Endothelial cell of umbilical vein (primary cell): ENCODE data around the gene ADIPOR2. TPM values are rescaled to one million over a fixed set of nuclear protein-coding genes. Genes with fewer than 3 reads are reported as not detected.

Experiments used
- BruUV-seq: library from RNA; stranded (reverse); fragments of 400-500 nt; replicated peaks from 2 replicates; lab custom pipeline; 2021; lab: Mats Ljungman, UMichigan
- CTCF ChIA-PET: fragments of 300-600, 350-600 bp; sonication (Branson Sonifier 250); formaldehyde crosslinking; loops from one replicate; lab custom pipeline; 2021; ENCODE audit warnings: antibody characterized with exemption, inconsistent platforms; lab: Charles Lee
- POLR2A ChIA-PET: fragments of 300-600, 350-600 bp; sonication (Branson Sonifier 250); formaldehyde crosslinking; loops from one replicate; lab custom pipeline; 2021; ENCODE audit warnings: antibody characterized with exemption, inconsistent platforms; lab: Charles Lee
- DNase-seq: peaks from one replicate; pipeline ENCODE4 v3.0.0-alpha.2; 2011; ENCODE audit warnings: low read depth, low spot score
- FAIRE-seq: peaks from 2 replicates; lab custom pipeline; 2011; peaks lifted over from hg19 to GRCh38; lab: Jason Lieb, UNC
- H2AFZ ChIP-seq: 2 replicates; pipeline ENCODE4 v1.6.0; 2012; ENCODE audit warnings: low read depth, low read length, control low read depth, inconsistent platforms
- H3K27ac ChIP-seq: 2 replicates; pipeline ENCODE4 v1.5.1; 2011; ENCODE audit warnings: low read depth, mild to moderate bottlenecking, control low read depth, low read length, moderate library complexity; ENCODE audit not compliant: insufficient read depth
- H3K27me3 ChIP-seq, 2 experiments: 2 replicates each; pipeline versions ENCODE4 v1.6.0 to v1.6.1; 2011; ENCODE audit warnings: low read length in 2 of 2, mixed read lengths in 1 of 2; ENCODE audit not compliant: control insufficient read depth in 2 of 2, insufficient read depth in 2 of 2
- H3K36me3 ChIP-seq, 2 experiments: 2 replicates in 1 of 2; 3 replicates in 1 of 2; pipeline ENCODE4 v1.5.1; 2011; ENCODE audit warnings: low read length in 2 of 2, mild to moderate bottlenecking in 1 of 2, moderate library complexity in 1 of 2; ENCODE audit not compliant: control insufficient read depth in 2 of 2, insufficient read depth in 2 of 2; ENCODE audit errors: extremely low read depth in 1 of 2
- H3K4me1 ChIP-seq: 3 replicates; pipeline ENCODE4 v1.5.1; 2011; ENCODE audit warnings: mild to moderate bottlenecking, low read length; ENCODE audit not compliant: control insufficient read depth, insufficient read depth; ENCODE audit errors: extremely low read depth
- H3K4me2 ChIP-seq: 2 replicates; pipeline ENCODE4 v1.6.1; 2011; ENCODE audit warnings: low read length, control low read depth, mixed read lengths; ENCODE audit not compliant: insufficient read depth
- H3K4me3 ChIP-seq, 3 experiments: fragments of 200-600 bp in 1 of 3; sonication (generic), shearing (Covaris generic) in 1 of 3; replicated peaks in 1 of 3; 2 replicates each; pipeline ENCODE4 v1.5.1; 2011 to 2016; ENCODE audit warnings: control low read depth in 3 of 3, low read length in 3 of 3, mild to moderate bottlenecking in 2 of 3, inconsistent platforms in 1 of 3, low read depth in 1 of 3, moderate library complexity in 1 of 3; ENCODE audit not compliant: insufficient read depth in 1 of 3
- H3K79me2 ChIP-seq: 2 replicates; pipeline ENCODE4 v1.6.0; 2012; ENCODE audit warnings: low read length, inconsistent platforms; ENCODE audit not compliant: control insufficient read depth, insufficient read depth
- H3K9ac ChIP-seq: replicated peaks from 2 replicates; pipeline ENCODE3; 2011; ENCODE audit warnings: low read length, control low read depth; ENCODE audit not compliant: insufficient read depth; ENCODE audit errors: extremely low read depth
- H3K9me1 ChIP-seq: replicated peaks from 3 replicates; pipeline ENCODE4 v1.6.0; 2011; ENCODE audit warnings: mild to moderate bottlenecking, low read length; ENCODE audit not compliant: control insufficient read depth, insufficient read depth; ENCODE audit errors: extremely low read depth
- H3K9me3 ChIP-seq: replicated peaks from 2 replicates; pipeline ENCODE4 v1.5.1; 2012; ENCODE audit warnings: low read length, inconsistent platforms; ENCODE audit not compliant: control insufficient read depth, insufficient read depth
- H4K20me1 ChIP-seq: replicated peaks from 2 replicates; pipeline ENCODE3; 2011; ENCODE audit warnings: mild to moderate bottlenecking, low read length; ENCODE audit not compliant: control insufficient read depth, insufficient read depth; ENCODE audit errors: extremely low read depth
- EZH2 ChIP-seq: IDR thresholded peaks from 2 replicates; pipeline ENCODE4 v1.6.1; 2012; ENCODE audit warnings: borderline replicate concordance, low read depth, mild to moderate bottlenecking, moderate library complexity, low read length, inconsistent platforms; ENCODE audit not compliant: severe bottlenecking
- FOS ChIP-seq: IDR thresholded peaks from 2 replicates; pipeline ENCODE4 v1.6.1; 2011; ENCODE audit warnings: mild to moderate bottlenecking, low read length, moderate library complexity, borderline replicate concordance; ENCODE audit not compliant: insufficient read depth
- MAX ChIP-seq: IDR thresholded peaks from 2 replicates; pipeline ENCODE4 v1.6.1; 2011; ENCODE audit not compliant: insufficient read depth, insufficient read length
- POLR2AphosphoS5 ChIP-seq: IDR thresholded peaks from 2 replicates; pipeline ENCODE4 v1.6.1; 2012; ENCODE audit warnings: low read depth, mild to moderate bottlenecking, control low read depth, low read length, moderate library complexity; ENCODE audit not compliant: insufficient read depth
- dilution Hi-C: fragments of 300-500 bp; cut with MboI; formaldehyde crosslinking; loops from one replicate; pipeline ENCODE4 v1.15.0; 2019; ENCODE audit warnings: low sequenced_read_pairs; ENCODE audit not compliant: extremely low pct_ligation_motif_present
- intact Hi-C: fragments of 100-400 bp; cut with micrococcal nuclease; formaldehyde crosslinking; loops from one replicate; pipeline ENCODE4 v1.10.0; 2022
- polyA plus RNA-seq, 4 experiments: library from polyadenylated mRNA; depleted of rRNA in 3 of 4; stranded (reverse) in 3 of 4; unstranded in 1 of 4; fragments of >200 nt; gene quantifications; 2 replicates each; pipeline versions ENCODE4 v1.2.1 to v1.2.3, GENCODE V29; 2011 to 2012; ENCODE audit warnings: missing spikeins in 1 of 4
- total RNA-seq: library from RNA; stranded (reverse); gene quantifications from 2 replicates; pipeline ENCODE4 v1.2.3, GENCODE V29; 2021
- TF ChIP-seq, protein P1 (sequence below), 2 donors: IDR thresholded peaks; 1 replicate in 1 of 2; 2 replicates in 1 of 2; pipeline ENCODE4 v1.5.1; 2011; ENCODE audit warnings: low read length in 2 of 2, mild to moderate bottlenecking in 2 of 2, moderate library complexity in 2 of 2, control low read depth in 1 of 2, inconsistent platforms in 1 of 2, low read depth in 1 of 2; ENCODE audit not compliant: insufficient read depth in 1 of 2; ENCODE audit errors: extremely low read depth in 1 of 2

ADIPOR2 gene
- total and polyA plus RNA-seq, 2 donors (not counting 3 experiments of a cell fraction or from before 2014, with no cell fraction given): 22.5 to 57.3 TPM

- DNase-seq: peak; percentile 68
- Histone ChIP-seq H2AFZ (no peak overlapping the region), H3K27me3 (peaks cover 2 to 6% of the 10 kb centered on the region in 2 experiments), H4K20me1 (no peaks in the 10 kb centered on the region), H3K9ac (no peak overlapping the region), H3K4me1 (no peaks in the 10 kb centered on the region), H3K4me3 (no peak overlapping the region), H3K27ac (no peak overlapping the region), H3K79me2 (no peaks in the 10 kb centered on the region), H3K9me3 (no peaks in the 10 kb centered on the region), H3K36me3 (no peaks in the 10 kb centered on the region), H3K4me2 (no peak overlapping the region), H3K9me1 (no peaks in the 10 kb centered on the region)
- dilution Hi-C loops (no loop called here), intact Hi-C loops (no loop called here)
- FAIRE-seq: peak; percentile 35
- peak; percentile 24 for TF ChIP-seq EZH2
- no peak for TF ChIP-seq MAX
- ChIA-PET CTCF (interaction anchor here (0.7 to 1.0 kb wide), 3 partner anchors 18 to 178 kb away, joined by 3 read pairs; no protein-coding TSS in a partner anchor), POLR2A (no interaction called here)
- BruUV-seq: no TSS peak
Measured at GRCh38 chr12:1830981-1831963, 140.4 kb downstream of the ADIPOR2 start.

DNA sequence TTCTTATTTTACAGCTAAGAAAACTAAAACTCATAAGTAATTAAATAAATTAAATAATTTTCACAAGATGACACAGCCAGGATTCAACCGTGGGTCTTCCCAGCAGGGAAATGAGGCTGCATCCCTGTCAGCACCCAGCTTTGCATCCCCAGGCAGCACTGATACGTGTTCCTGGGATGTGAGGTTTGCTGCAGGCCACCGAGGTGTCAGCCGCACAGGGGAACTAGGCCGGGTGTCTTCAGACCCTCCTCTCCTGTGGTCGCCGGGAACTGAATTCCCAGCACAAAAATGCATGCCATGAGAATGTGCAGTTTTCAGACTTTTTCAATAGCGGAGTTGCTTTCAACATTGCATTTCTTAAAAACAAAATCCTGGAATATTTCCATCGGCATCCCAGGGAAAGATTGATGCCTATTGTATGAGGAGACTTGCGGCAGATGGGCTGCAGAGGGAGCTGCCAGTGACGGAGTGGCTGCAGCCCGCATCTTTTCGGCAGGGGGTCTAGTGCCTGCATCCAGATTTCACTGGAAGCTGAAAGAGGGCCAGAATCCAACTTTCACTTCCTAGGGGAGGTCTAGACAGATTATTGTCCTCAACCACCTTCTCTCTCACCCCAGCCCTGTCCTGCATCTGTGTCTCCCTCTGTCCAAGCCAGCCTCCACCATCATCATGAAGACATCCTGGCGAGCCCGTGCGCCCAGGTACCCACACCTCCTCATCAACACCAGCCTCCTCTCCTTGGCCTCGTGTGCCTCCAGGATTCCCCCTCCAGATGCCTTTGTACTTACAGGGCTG lies 142.1 kb downstream of the ADIPOR2 start:
- no peak overlapping the region for H3K27ac ChIP-seq
- intact Hi-C loops: no loop called here
- H3K9ac ChIP-seq: no peak overlapping the region
- no peaks in the 10 kb centered on the region for H3K79me2 ChIP-seq
- H3K4me3 ChIP-seq: no peak overlapping the region
- dilution Hi-C loops: no loop called here
- no peaks in the 10 kb centered on the region for H3K36me3 ChIP-seq
- no peaks in the 10 kb centered on the region for H4K20me1 ChIP-seq
- no peak overlapping the region for H3K4me2 ChIP-seq
- H3K4me1 ChIP-seq: no peaks in the 10 kb centered on the region
- peaks cover 2 to 6% of the 10 kb centered on the region in 2 experiments for H3K27me3 ChIP-seq
- no peak overlapping the region for H2AFZ ChIP-seq
- no TSS peak for BruUV-seq
- H3K9me1 ChIP-seq: no peaks in the 10 kb centered on the region
- no peaks in the 10 kb centered on the region for H3K9me3 ChIP-seq
- FAIRE-seq (no peak), DNase-seq (no peak)
- ChIA-PET POLR2A (no interaction called here), CTCF (interaction anchor here (0.7 kb wide), 1 partner anchor 31 kb away, joined by 3 read pairs; no protein-coding TSS in a partner anchor)
- TF ChIP-seq, protein P1, sequence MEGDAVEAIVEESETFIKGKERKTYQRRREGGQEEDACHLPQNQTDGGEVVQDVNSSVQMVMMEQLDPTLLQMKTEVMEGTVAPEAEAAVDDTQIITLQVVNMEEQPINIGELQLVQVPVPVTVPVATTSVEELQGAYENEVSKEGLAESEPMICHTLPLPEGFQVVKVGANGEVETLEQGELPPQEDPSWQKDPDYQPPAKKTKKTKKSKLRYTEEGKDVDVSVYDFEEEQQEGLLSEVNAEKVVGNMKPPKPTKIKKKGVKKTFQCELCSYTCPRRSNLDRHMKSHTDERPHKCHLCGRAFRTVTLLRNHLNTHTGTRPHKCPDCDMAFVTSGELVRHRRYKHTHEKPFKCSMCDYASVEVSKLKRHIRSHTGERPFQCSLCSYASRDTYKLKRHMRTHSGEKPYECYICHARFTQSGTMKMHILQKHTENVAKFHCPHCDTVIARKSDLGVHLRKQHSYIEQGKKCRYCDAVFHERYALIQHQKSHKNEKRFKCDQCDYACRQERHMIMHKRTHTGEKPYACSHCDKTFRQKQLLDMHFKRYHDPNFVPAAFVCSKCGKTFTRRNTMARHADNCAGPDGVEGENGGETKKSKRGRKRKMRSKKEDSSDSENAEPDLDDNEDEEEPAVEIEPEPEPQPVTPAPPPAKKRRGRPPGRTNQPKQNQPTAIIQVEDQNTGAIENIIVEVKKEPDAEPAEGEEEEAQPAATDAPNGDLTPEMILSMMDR (IDR thresholded peaks at IDR 0.05; ENCODE audit: extremely low read depth in 1 of 2, insufficient read depth in 1 of 2, low read depth in 1 of 2, low read length in 2 of 2): no peak
- no peak for TF ChIP-seq POLR2AphosphoS5
- TF ChIP-seq MAX: no peak
- TF ChIP-seq FOS: no peak
